Erythroblast (primary cell): ENCODE measurements around the gene WNT8A.

ENCODE experiments used
- DNase-seq, 2 experiments: peaks; one replicate each; lab custom pipeline; 2025; lab: John Stamatoyannopoulos, UW
- GATA1 ChIP-seq: IDR thresholded peaks from 2 replicates; pipeline ENCODE4 v1.6.1; 2011; ENCODE audit warnings: low read depth, mild to moderate bottlenecking, control low read depth, low read length, moderate library complexity
- POLR2A ChIP-seq: IDR thresholded peaks from 2 replicates; pipeline ENCODE4 v1.6.1; 2011; ENCODE audit warnings: mild to moderate bottlenecking, low read length

The WNT8A gene

GRCh38 chr5:138105709-138106108 lies 21.9 kb downstream of the WNT8A start:
- no peak for TF ChIP-seq POLR2A
- TF ChIP-seq GATA1, result no peak
- no peak for DNase-seq

GRCh38 chr5:138107213-138107612 lies 23.4 kb downstream of the WNT8A start:
- no peak for DNase-seq
- TF ChIP-seq POLR2A (no peak), GATA1 (no peak)

- DNase-seq, result no peak
- TF ChIP-seq GATA1 (no peak), POLR2A (no peak)
These were observed 25.8 kb downstream of the WNT8A start for GRCh38 chr5:138109463-138110265.

- no peak for TF ChIP-seq POLR2A
- no peak for TF ChIP-seq GATA1
- DNase-seq, result no peak
These were observed 26.6 kb downstream of the WNT8A start for GRCh38 chr5:138110266-138110963.

GRCh38 chr5:138111181-138111580 lies 27.3 kb downstream of the WNT8A start:
- TF ChIP-seq POLR2A, result no peak
- TF ChIP-seq GATA1, result no peak
- no peak for DNase-seq

- TF ChIP-seq GATA1, result no peak
- no peak for TF ChIP-seq POLR2A
- DNase-seq, result no peak
These were observed 28.1 kb downstream of the WNT8A start for GRCh38 chr5:138111937-138112336.

GRCh38 chr5:138115254-138115653 lies 31.4 kb downstream of the WNT8A start:
- no peak for TF ChIP-seq GATA1
- TF ChIP-seq POLR2A, result no peak
- DNase-seq, result no peak

- TF ChIP-seq GATA1 (no peak), POLR2A (no peak)
- no peak for DNase-seq
These were observed 44.5 kb downstream of the WNT8A start for GRCh38 chr5:138128334-138128733.

GRCh38 chr5:138129347-138129746 lies 45.5 kb downstream of the WNT8A start:
- TF ChIP-seq POLR2A (no peak), GATA1 (no peak)
- no peak for DNase-seq

- no peak for DNase-seq
- TF ChIP-seq GATA1 (no peak), POLR2A (no peak)
These were observed 48.7 kb downstream of the WNT8A start for GRCh38 chr5:138132543-138132942.

GRCh38 chr5:138138949-138139780 lies 55.3 kb downstream of the WNT8A start, which contains the start of gene NME5:
NME5 (minus strand) TSS chr5:138139428; CDS start chr5:138138780, 648 bp downstream.
- peak; percentile 35 to 66 for DNase-seq
- TF ChIP-seq GATA1, result no peak
- TF ChIP-seq POLR2A, result no peak

GRCh38 chr5:138139781-138140090 lies 55.9 kb downstream of the WNT8A start:
- TF ChIP-seq GATA1 (no peak), POLR2A (no peak)
- DNase-seq, result no peak

GRCh38 chr5:138140268-138140667 lies 56.4 kb downstream of the WNT8A start:
- DNase-seq, result no peak
- TF ChIP-seq GATA1 (no peak), POLR2A (no peak)
